Inflammatory macrophage (primary cell): ENCODE results near the gene GPR89B.
"Not testable (repeated sequence)": the region's sequence is repeated elsewhere in the genome, so short reads cannot be mapped to it uniquely, and the experiment has no call there.

Experiments
- DNase-seq, 2 donors: peaks; one replicate each; pipeline ENCODE4 v3.0.0-alpha.2; 2020 to 2022

Gene GPR89B

GRCh38 chr1:147940456-147940855 is 12.2 kb downstream of the GPR89B start:
- not testable (repeated sequence) for DNase-seq

GRCh38 chr1:147942563-147942962 is 14.3 kb downstream of the GPR89B start:
- not testable (repeated sequence) for DNase-seq

GRCh38 chr1:147949517-147949916 is 21.3 kb downstream of the GPR89B start:
- DNase-seq = not testable (repeated sequence)

- not testable (repeated sequence) for DNase-seq
Observed at GRCh38 chr1:147958906-147959305, 30.7 kb downstream of the GPR89B start.

GRCh38 chr1:147959680-147960079 is 31.5 kb downstream of the GPR89B start:
- DNase-seq = not testable (repeated sequence)

- not testable (repeated sequence) for DNase-seq
Observed at GRCh38 chr1:147964575-147964974, 36.4 kb downstream of the GPR89B start.

- DNase-seq = not testable (repeated sequence)
Observed at GRCh38 chr1:147966657-147967056, 38.4 kb downstream of the GPR89B start.

- DNase-seq = not testable (repeated sequence)
Observed at GRCh38 chr1:147978896-147979651, 50.9 kb downstream of the GPR89B start.

GRCh38 chr1:147985374-147985773 is 57.2 kb downstream of the GPR89B start:
- not testable (repeated sequence) for DNase-seq

GRCh38 chr1:147987893-147988292 is 59.7 kb downstream of the GPR89B start:
- DNase-seq = not testable (repeated sequence)

- DNase-seq = not testable (repeated sequence)
Observed at GRCh38 chr1:147992916-147993315, 64.7 kb downstream of the GPR89B start.

GRCh38 chr1:147993400-147993799 is 65.2 kb downstream of the GPR89B start:
- DNase-seq = not testable (repeated sequence)

GRCh38 chr1:147993825-147994615 is 65.8 kb downstream of the GPR89B start:
- DNase-seq = not testable (repeated sequence)

- not testable (repeated sequence) for DNase-seq
Observed at GRCh38 chr1:147996088-147996487, 67.9 kb downstream of the GPR89B start.

- not testable (repeated sequence) for DNase-seq
Observed at GRCh38 chr1:148007724-148008123, 79.5 kb downstream of the GPR89B start.

- DNase-seq = no peak
Observed at GRCh38 chr1:148010527-148010926, 82.3 kb downstream of the GPR89B start.

- not testable (repeated sequence) for DNase-seq
Observed at GRCh38 chr1:148013177-148014144, 85.2 kb downstream of the GPR89B start.

GRCh38 chr1:148014289-148015200 is 86.3 kb downstream of the GPR89B start:
- not testable (repeated sequence) for DNase-seq

- DNase-seq = not testable (repeated sequence)
Observed at GRCh38 chr1:148024918-148025317, 96.7 kb downstream of the GPR89B start.

- not testable (repeated sequence) for DNase-seq
Observed at GRCh38 chr1:148027004-148027403, 98.8 kb downstream of the GPR89B start.

- not testable (repeated sequence) for DNase-seq
Observed at GRCh38 chr1:148032247-148032646, 104.0 kb downstream of the GPR89B start.
